ENCODE data around the gene PRCD.

- TF ChIP-seq CTCF (IDR thresholded peaks at IDR 0.05; ENCODE audit: poor library complexity, severe bottlenecking) (no peak), EZH2 (IDR thresholded peaks at IDR 0.05; ENCODE audit: borderline replicate concordance, insufficient read depth, low read length, poor library complexity, severe bottlenecking) (no peak), POLR2AphosphoS5 (IDR thresholded peaks at IDR 0.05) (no peak)
Observed at GRCh38 chr17:76496464-76496863, 43.4 kb upstream of the PRCD start.
